Activated naive CD4-positive, alpha-beta T cell treated with anti-CD3 and anti-CD28 coated beads, Interleukin-2, amount 10 ng/mL, durations not matched to agents 7 days and 5 days (primary cell): Measurements from ENCODE around the gene ISCA2.
A peak's percentile ranks its signal among the peaks of the same experiment; 100 is the strongest.

ENCODE experiments used
- CTCF ChIA-PET: fragments of 350-600 bp; sonication (Branson Sonifier 250); formaldehyde crosslinking; loops from one replicate; lab custom pipeline; 2021; ENCODE audit warnings: antibody characterized with exemption; lab: Charles Lee
- DNase-seq: peaks from one replicate; pipeline ENCODE4 v3.0.0-alpha.2; 2020
- H3K27ac Mint-ChIP-seq: one replicate; pipeline ENCODE4 v1.8.0; 2021; ENCODE audit warnings: mild to moderate bottlenecking, moderate library complexity, mixed read lengths
- H3K27me3 Mint-ChIP-seq: one replicate; pipeline ENCODE4 v1.8.0; 2021; ENCODE audit warnings: mild to moderate bottlenecking, mixed read lengths
- H3K36me3 Mint-ChIP-seq: one replicate; pipeline ENCODE4 v1.8.0; 2021; ENCODE audit warnings: mixed read lengths
- H3K4me1 Mint-ChIP-seq: one replicate; pipeline ENCODE4 v1.8.0; 2021; ENCODE audit warnings: mixed read lengths
- H3K4me3 Mint-ChIP-seq: one replicate; pipeline ENCODE4 v1.8.0; 2021; ENCODE audit warnings: mild to moderate bottlenecking, moderate library complexity, mixed read lengths
- H3K9me3 Mint-ChIP-seq: one replicate; pipeline ENCODE4 v1.8.0; 2021; ENCODE audit warnings: mixed read lengths

Gene ISCA2

DNA sequence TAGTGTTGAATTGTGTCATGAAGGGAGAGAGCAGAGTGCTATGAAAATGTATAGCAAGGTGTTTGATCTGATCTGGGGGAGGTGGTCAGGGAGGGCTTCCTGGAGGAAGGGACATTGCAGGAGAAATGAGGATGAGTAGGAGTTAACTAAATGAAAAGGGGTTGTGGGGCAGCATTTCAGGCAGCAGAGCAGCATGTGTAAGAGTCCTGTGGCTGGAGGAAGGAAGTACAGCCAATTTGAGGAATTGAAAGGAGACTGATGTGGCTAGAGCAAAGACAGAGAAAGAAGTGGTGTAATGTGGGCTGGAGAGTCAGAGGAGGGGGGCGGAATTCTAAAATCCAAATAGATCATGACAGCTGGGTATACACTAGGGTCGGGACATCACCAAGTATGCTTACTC, 21.0 kb upstream of the ISCA2 start:
- Mint-ChIP-seq H3K27ac (no peak overlapping the region), H3K4me3 (no peak overlapping the region), H3K9me3 (no peaks in the 10 kb centered on the region), H3K27me3 (peaks cover 4% of the 10 kb centered on the region), H3K36me3 (no peaks in the 10 kb centered on the region), H3K4me1 (no peaks in the 10 kb centered on the region)
- CTCF ChIA-PET = no interaction called here
- no peak for DNase-seq

DNA sequence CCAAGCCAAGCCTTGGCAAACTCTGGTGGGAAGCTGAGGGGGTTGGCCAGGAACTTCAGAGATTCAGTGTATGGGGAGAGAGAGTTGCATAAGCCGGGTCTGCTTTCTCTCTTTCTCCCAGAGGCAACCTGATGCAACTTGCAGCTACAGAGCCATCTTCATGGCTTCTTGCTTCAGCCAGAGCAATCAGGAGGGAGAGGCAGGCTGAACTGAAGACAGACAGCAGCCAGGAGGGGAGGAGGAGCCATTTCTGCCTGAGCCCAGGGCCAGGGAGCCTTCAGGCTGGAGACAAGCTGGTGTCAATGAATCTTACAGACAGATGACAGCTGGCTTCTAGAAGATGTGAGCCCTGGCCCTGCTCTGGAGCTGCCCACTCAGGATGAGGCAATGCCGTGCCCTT, 19.2 kb upstream of the ISCA2 start:
- DNase-seq = no peak
- H3K36me3 Mint-ChIP-seq = no peaks in the 10 kb centered on the region
- no peak overlapping the region for H3K4me3 Mint-ChIP-seq
- no peaks in the 10 kb centered on the region for H3K27me3 Mint-ChIP-seq
- CTCF ChIA-PET = no interaction called here
- H3K27ac Mint-ChIP-seq = no peak overlapping the region
- H3K4me1 Mint-ChIP-seq = no peaks in the 10 kb centered on the region
- no peaks in the 10 kb centered on the region for H3K9me3 Mint-ChIP-seq

DNA sequence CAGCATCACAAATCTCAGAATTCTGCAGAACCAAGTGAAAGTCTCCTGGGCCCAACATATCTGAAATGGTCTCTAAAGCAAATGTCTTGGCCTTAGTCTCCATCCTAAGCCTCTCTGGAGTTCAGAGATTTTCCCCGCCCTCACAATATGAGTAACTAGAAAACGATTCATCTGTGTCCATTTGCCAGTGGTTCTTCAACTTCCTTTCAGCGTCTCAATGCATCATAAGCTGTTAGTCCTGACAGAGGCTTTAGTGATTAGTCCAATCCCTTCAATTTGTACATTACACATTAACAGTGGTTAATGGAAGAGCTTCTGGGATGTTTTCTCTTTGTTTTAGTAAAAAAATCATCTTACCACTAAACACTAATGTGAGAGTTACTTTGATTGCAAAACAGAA, 17.9 kb upstream of the ISCA2 start:
- Mint-ChIP-seq H3K27ac (no peak overlapping the region), H3K27me3 (no peaks in the 10 kb centered on the region), H3K9me3 (no peaks in the 10 kb centered on the region), H3K4me1 (no peaks in the 10 kb centered on the region), H3K4me3 (no peak overlapping the region), H3K36me3 (peaks cover 5% of the 10 kb centered on the region)
- DNase-seq = no peak
- CTCF ChIA-PET = no interaction called here

- no peak overlapping the region for H3K4me3 Mint-ChIP-seq
- H3K4me1 Mint-ChIP-seq = no peaks in the 10 kb centered on the region
- H3K27ac Mint-ChIP-seq = no peak overlapping the region
- CTCF ChIA-PET = no interaction called here
- no peaks in the 10 kb centered on the region for H3K9me3 Mint-ChIP-seq
- H3K36me3 Mint-ChIP-seq = peaks cover 9% of the 10 kb centered on the region
- no peaks in the 10 kb centered on the region for H3K27me3 Mint-ChIP-seq
- no peak for DNase-seq
These were observed 17.5 kb upstream of the ISCA2 start for GRCh38 chr14:74476107-74476506.

- Mint-ChIP-seq H3K27ac (no peak overlapping the region), H3K4me3 (no peak overlapping the region), H3K9me3 (no peaks in the 10 kb centered on the region), H3K4me1 (no peaks in the 10 kb centered on the region), H3K27me3 (no peaks in the 10 kb centered on the region), H3K36me3 (peaks cover 9% of the 10 kb centered on the region)
- no peak for DNase-seq
- CTCF ChIA-PET = interaction anchor here (0.6 kb wide), 1 partner anchor 132 kb away, joined by 3 read pairs; no protein-coding TSS in a partner anchor
These were observed 17.0 kb upstream of the ISCA2 start for GRCh38 chr14:74476607-74477006.

GRCh38 chr14:74478996-74479635, 14.4 kb upstream of the ISCA2 start:
- DNase-seq = no peak
- no peak overlapping the region for H3K4me3 Mint-ChIP-seq
- CTCF ChIA-PET = interaction anchor here (0.8 kb wide), 1 partner anchor 130 kb away, joined by 3 read pairs; no protein-coding TSS in a partner anchor
- H3K36me3 Mint-ChIP-seq = peaks cover 10% of the 10 kb centered on the region
- H3K4me1 Mint-ChIP-seq = no peaks in the 10 kb centered on the region
- no peak overlapping the region for H3K27ac Mint-ChIP-seq
- no peaks in the 10 kb centered on the region for H3K9me3 Mint-ChIP-seq
- no peaks in the 10 kb centered on the region for H3K27me3 Mint-ChIP-seq

- no peak for DNase-seq
- Mint-ChIP-seq H3K27ac (no peak overlapping the region), H3K4me1 (no peaks in the 10 kb centered on the region), H3K9me3 (no peaks in the 10 kb centered on the region), H3K4me3 (no peak overlapping the region), H3K27me3 (no peaks in the 10 kb centered on the region), H3K36me3 (peaks cover 14% of the 10 kb centered on the region)
- CTCF ChIA-PET = interaction anchor here (0.7 kb wide), 1 partner anchor 120 kb away, joined by 3 read pairs; no protein-coding TSS in a partner anchor
These were observed 13.5 kb upstream of the ISCA2 start for GRCh38 chr14:74480046-74480445.

GRCh38 chr14:74482571-74482970, 11.0 kb upstream of the ISCA2 start:
- H3K27me3 Mint-ChIP-seq = no peaks in the 10 kb centered on the region
- no peak for DNase-seq
- no peak overlapping the region for H3K4me3 Mint-ChIP-seq
- H3K36me3 Mint-ChIP-seq = peaks cover 14% of the 10 kb centered on the region
- H3K27ac Mint-ChIP-seq = no peak overlapping the region
- no peaks in the 10 kb centered on the region for H3K4me1 Mint-ChIP-seq
- no peaks in the 10 kb centered on the region for H3K9me3 Mint-ChIP-seq
- CTCF ChIA-PET = no interaction called here

GRCh38 chr14:74483321-74483720, 10.2 kb upstream of the ISCA2 start:
- no peaks in the 10 kb centered on the region for H3K27me3 Mint-ChIP-seq
- H3K4me3 Mint-ChIP-seq = no peak overlapping the region
- peaks cover 14% of the 10 kb centered on the region for H3K36me3 Mint-ChIP-seq
- CTCF ChIA-PET = no interaction called here
- no peak overlapping the region for H3K27ac Mint-ChIP-seq
- no peak for DNase-seq
- no peaks in the 10 kb centered on the region for H3K9me3 Mint-ChIP-seq
- no peaks in the 10 kb centered on the region for H3K4me1 Mint-ChIP-seq

DNA sequence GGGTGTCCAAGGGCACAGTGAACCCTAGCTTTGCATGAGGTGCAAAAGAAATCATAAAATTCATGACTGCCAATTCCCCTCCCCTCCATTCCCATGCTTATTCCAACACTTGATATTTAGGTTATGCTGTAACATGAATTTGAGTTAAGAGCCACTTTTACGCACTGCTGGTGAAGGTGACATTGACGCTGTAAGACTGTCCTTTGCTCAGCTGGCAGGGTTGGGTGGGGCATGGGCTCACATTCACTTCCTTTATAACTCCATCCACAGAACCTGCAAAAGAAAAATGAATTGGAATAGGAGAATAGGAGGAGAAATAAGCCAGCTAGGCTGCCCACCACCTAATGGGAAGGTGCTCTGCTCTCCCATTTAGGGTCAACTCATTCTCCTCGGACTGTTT, 7.4 kb upstream of the ISCA2 start:
- no peak overlapping the region for H3K27ac Mint-ChIP-seq
- DNase-seq = no peak
- H3K36me3 Mint-ChIP-seq = peaks cover 5% of the 10 kb centered on the region
- no peak overlapping the region for H3K4me3 Mint-ChIP-seq
- peaks cover 9% of the 10 kb centered on the region for H3K4me1 Mint-ChIP-seq
- no peaks in the 10 kb centered on the region for H3K27me3 Mint-ChIP-seq
- CTCF ChIA-PET = no interaction called here
- no peaks in the 10 kb centered on the region for H3K9me3 Mint-ChIP-seq

GRCh38 chr14:74488786-74489397, 4.7 kb upstream of the ISCA2 start:
- no peak overlapping the region for H3K27ac Mint-ChIP-seq
- peaks cover 7% of the 10 kb centered on the region for H3K36me3 Mint-ChIP-seq
- CTCF ChIA-PET = no interaction called here
- no peak for DNase-seq
- no peak overlapping the region for H3K4me3 Mint-ChIP-seq
- peaks cover 12% of the 10 kb centered on the region for H3K4me1 Mint-ChIP-seq
- peaks cover 10% of the 10 kb centered on the region for H3K27me3 Mint-ChIP-seq
- no peaks in the 10 kb centered on the region for H3K9me3 Mint-ChIP-seq

GRCh38 chr14:74490486-74490885, 3.1 kb upstream of the ISCA2 start:
- CTCF ChIA-PET = interaction anchor here (0.9 to 1.4 kb wide), 3 partner anchors 12 to 129 kb away, joined by 3 to 5 read pairs (median 4); no protein-coding TSS in a partner anchor
- DNase-seq = no peak
- Mint-ChIP-seq H3K4me1 (peaks cover 27% of the 10 kb centered on the region), H3K27ac (no peak overlapping the region), H3K9me3 (no peaks in the 10 kb centered on the region), H3K36me3 (peaks cover 7% of the 10 kb centered on the region), H3K27me3 (peaks cover 10% of the 10 kb centered on the region), H3K4me3 (no peak overlapping the region)

- Mint-ChIP-seq H3K27me3 (peaks cover 10% of the 10 kb centered on the region), H3K4me3 (no peak overlapping the region), H3K4me1 (peaks cover 28% of the 10 kb centered on the region), H3K9me3 (no peaks in the 10 kb centered on the region), H3K27ac (no peak overlapping the region), H3K36me3 (peaks cover 9% of the 10 kb centered on the region)
- no peak for DNase-seq
- CTCF ChIA-PET = interaction anchor here (1.3 kb wide), 1 partner anchor 31 kb away, joined by 5 read pairs; no protein-coding TSS in a partner anchor
These were observed 1.4 kb upstream of the ISCA2 start for GRCh38 chr14:74491956-74492775.

DNA sequence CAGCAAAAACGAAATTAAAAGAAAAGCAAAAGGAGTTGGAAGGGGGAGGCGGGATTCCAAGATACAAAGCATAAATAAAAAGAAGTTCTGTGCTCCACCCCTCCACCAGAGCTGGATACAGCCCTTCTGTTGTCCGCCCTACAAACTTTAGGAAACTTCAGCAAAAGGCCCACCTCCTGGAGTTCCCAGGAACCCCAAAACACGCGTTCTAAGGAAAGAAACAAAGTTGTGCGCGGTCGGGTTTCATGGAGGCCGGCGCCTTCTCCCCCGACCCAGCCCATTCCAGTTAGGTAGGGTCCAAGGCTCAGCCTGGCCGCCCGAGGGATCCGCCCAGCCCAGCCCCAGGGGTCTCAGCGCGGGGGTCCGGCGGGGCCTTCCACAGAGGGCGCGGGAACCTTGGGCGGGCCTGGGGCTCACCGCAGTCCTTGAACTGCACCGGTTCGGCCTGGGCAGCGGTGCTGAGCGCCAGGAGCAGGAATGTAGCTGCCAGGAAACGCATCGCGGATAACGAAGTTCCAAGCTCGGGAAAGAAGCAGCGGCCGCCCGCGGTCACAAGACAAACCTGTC, 706 bp upstream of the ISCA2 start, which contains the start of gene NPC2:
Gene NPC2 (minus strand): TSS at position 530 of the 567 bp plus-strand sequence. CDS start 31 bp downstream, at position 499.
- Mint-ChIP-seq H3K4me3 (no peak within 1 kb of the TSS), H3K27ac (peak within 1 kb of the TSS; percentile 90), H3K36me3 (peaks cover 11% of the 10 kb centered on the region), H3K27me3 (peaks cover 10% of the 10 kb centered on the region), H3K4me1 (peaks cover 28% of the 10 kb centered on the region), H3K9me3 (no peaks in the 10 kb centered on the region)
- no peak for DNase-seq
- CTCF ChIA-PET = no interaction called here
